GM19397 (cell line): ENCODE measurements around the gene TBCK.

Experiments
- ATAC-seq: cut with Tn5 transposase; IDR thresholded peaks from one replicate; pipeline ENCODE4 v1.9.1; 2021; ENCODE audit warnings: mild to moderate bottlenecking, moderate library complexity; ENCODE audit not compliant: unreplicated experiment

The TBCK gene

GRCh38 chr4:105998171-105999063, 317.6 kb downstream of the TBCK start:
- ATAC-seq = no peak

- no peak for ATAC-seq
Measured at GRCh38 chr4:105996845-105997244, 319.2 kb downstream of the TBCK start.

- no peak for ATAC-seq
Measured at GRCh38 chr4:105994841-105995501, 321.0 kb downstream of the TBCK start.

DNA sequence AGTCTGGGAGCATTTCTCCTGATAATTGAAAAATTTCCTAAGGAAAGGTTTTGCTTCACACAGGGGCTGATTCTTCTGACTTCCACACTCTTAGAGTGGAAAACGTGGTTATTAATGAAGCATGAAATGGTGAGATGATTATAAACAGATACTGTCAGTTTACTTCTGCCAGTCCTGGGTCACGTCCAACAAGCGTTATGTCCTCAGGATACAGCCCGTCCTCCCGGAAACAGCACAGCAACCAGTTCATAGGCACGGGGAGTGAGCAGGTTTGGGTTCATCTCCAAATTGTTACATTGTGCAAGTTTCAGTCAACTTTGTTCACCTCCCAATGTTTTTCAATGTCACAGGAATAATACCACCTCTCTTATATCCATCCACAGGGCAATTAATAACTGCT, 321.9 kb downstream of the TBCK start:
- ATAC-seq = no peak

- ATAC-seq = no peak
Measured at GRCh38 chr4:105992641-105993305, 323.2 kb downstream of the TBCK start.

DNA sequence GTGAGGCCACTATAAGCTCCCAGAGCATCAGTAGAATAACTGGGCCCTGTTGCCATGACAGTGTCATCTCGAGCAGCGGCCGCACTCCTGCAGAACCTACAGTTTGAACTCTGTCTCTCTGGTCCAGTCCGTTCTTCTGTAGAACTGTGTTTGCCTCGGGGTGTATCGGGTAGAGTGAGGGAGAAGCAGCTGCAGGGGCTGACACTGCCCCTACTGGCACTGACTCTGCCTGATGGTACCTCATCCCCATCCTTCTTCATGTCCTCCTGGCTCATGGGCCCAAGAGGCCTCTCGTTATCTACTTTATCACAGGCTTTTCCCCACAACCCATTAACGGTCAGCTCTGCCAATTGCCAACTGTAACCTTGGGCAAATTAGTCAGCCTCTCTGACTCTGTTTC, 324.3 kb downstream of the TBCK start:
- no peak for ATAC-seq
